GM19193 (cell line): ENCODE measurements around the gene H1-8.

ENCODE experiments used
- POLR2A ChIP-seq: IDR thresholded peaks from 4 replicates; pipeline ENCODE4 v1.6.1; 2011; ENCODE audit not compliant: insufficient read depth, insufficient read length; ENCODE audit errors: extremely low read depth

H1-8 gene

DNA sequence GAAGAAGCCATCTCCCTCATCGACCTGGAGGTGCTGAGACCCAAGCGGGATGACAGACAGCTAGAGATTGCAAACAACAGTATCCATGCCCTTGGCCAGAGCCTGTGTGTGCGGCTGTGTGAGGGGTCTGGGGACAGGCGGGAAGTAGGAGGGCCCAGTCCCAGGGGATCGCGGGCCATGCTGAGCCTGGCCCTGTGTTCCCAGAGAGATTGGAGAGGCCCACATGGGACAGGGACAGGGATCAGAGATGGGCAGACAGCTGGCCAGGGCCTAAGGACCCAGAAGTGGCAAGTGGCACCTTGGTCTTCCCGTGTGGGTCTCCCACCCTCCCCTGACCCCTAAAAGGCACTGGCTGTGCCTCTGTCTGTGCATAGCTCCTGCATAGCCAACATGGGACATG is 25.5 kb upstream of the H1-8 start:
- TF ChIP-seq POLR2A: no peak

DNA sequence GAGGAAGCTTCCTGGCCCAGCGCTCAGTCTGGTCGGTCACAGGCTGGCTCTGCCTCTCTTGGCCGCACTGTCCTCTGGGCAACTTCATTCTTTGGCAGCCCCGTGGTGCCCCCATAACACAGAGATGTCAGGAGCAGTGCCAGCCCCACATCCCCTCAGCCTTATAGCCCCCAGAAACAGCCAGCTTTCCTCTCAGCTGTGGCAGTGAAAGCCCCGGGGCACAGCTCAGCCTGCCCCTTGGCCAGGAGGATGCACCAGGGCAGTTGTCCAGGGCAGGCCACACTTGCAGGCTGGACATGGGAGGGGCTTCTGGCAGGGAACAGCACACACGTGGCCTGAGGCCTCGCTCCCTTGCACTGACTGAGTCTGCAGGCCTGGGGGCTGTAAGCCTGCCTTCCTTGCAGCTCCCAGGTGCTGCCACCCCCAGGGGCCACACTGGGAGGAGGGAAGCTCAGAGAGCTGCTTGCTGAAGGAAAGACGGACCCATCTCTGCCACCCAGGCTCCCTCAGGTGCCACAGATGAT is 24.9 kb upstream of the H1-8 start:
- no peak for TF ChIP-seq POLR2A

DNA sequence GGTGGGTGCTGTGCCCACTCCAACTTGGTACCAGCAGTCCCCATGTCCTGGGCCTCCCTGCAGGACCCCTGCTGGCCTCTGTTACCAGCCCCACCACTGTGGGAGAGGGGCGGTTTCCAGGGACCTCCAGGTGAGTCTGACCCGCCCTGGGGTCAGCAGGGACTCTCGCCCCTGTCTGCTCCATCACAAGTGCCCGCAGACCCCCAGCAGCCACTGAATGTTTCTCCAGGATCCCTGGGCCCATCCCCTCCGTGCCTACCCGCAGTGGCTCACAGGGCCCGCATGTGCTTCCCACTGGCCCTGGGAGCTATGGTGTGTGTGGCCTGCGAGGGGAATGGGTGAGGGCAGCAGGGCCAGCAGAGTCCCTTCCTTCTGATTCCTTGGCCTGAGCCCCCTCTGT is 24.4 kb upstream of the H1-8 start:
- no peak for TF ChIP-seq POLR2A

DNA sequence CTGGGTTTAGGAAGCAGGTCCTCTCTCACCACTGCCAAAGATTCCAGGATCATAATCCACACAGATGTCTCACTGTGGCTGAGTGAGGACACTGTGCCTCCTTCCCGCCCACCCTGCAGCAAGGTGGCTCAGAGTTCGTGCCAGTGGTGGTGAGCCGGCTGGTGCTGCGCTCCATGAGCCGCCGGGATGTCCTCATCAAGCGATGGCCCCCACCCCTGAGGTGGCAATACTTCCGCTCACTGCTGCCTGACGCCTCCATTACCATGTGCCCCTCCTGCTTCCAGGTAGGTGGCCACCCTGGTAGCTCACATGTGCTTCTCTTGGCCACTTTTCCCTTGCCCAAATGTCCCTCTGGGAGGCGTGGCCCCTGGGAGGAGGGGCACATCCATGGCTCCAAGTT is 23.5 kb upstream of the H1-8 start:
- no peak for TF ChIP-seq POLR2A

DNA sequence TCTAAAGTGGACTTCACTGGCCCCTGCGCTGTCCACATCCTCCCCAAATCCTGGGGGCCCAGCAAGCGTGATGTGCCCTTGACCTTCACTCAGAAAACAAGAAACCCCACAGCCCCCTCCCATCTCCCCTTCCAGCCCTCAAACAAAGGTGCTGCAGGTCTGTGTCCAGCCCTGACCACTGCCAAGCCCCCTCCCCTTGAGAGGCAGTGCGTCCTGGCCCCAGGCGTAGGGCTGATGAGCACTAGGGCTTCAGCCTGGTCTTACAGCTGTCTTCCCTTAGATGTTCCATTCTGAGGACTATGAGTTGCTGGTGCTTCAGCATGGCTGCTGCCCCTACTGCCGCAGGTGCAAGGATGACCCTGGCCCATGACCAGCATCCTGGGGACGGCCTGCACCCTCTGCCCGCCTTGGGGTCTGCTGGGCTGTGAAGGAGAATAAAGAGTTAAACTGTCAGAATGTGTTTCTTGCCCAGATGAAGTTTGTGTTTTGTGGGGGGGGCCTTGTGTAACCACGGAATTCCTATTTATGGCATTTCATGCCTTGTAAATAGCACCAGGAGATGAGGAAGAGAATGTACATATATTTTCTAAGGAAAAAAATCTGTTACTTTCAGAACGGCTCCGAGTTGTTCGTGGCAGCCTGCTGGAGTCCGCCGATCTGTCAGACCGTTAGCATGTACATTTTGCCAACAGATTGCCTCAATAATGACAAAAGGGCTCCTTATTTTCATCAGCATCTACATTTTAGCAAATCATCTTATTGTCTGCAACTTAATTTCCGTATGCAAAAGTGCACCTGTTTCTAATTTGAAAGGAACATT is 22.9 kb upstream of the H1-8 start:
- TF ChIP-seq POLR2A: no peak

DNA sequence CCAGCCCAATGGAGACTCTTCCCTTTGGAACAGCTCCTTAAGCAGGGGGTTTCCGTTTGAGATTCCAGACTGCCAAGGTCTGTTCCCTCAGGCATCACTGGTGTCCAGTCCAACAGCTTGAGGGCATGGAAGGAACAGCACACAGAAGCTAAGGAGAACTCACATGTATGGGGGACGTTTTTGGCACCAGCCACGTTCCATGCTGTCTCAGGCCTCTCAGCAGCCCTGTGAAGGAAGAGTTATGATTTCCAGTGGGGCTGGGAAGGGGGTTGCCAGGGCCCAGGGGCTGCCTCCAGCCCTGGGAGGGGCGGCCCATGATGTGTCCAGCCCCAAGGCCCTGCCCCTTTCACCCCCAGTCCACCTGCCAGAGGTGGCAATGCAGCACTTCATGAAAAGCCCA is 22.0 kb upstream of the H1-8 start:
- TF ChIP-seq POLR2A: no peak

DNA sequence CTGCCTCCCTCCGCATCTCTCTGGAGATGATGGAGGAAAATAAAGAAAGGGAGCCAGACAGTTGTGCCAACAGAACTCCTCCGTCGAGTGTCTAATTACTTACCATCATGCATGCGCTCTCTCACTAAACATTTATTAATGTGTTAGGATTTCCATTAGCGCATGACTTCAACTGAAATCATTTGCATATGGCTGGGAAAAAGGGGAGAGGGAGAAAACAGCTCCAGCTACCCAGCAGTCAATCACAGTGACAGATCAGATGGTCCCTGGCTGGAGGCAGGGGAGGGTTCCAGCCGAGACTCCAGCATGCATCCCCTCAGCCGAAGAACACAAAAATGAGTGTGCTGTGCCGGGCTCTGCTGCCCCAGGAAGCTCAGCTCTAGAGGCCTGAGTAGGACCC is 21.4 kb upstream of the H1-8 start:
- no peak for TF ChIP-seq POLR2A

DNA sequence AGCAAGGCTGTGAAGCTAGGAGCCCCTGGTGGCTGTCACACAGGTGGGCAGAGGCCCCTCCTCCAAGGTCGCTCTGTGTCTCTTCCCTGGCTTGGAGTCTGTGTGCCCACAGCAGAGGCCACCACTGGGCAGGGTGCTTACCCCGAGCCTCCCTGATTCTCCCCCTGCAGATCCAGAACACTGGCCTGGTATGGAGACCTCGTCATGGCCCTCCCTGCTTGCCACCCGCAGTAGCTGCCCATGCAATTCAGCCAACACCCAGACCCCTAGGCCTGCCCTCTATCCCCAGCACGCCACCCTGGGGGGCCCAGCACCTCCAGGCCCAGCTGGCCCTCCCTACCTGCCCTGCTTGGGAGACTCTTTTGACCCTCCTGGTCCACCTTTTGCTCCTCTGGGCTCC is 20.0 kb upstream of the H1-8 start:
- no peak for TF ChIP-seq POLR2A

DNA sequence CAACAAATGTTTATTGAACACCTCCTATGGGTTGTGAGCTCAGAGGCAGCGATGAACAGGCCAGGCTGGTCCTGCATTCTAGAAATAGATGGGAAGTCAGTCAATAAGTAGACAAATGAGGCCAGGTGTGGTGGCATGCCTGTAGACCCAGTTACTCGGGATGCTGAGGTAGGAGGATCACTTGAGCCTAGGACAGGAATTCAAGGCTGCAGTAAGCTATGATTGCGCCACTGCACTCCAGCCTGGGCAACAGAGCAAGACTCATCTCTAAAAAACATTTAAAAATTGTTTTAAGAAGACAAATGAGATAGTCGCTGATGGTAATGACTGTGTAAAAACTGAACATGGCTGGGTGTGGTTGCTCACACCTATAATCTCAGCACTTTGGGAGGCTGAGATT is 18.9 kb upstream of the H1-8 start:
- TF ChIP-seq POLR2A: no peak

DNA sequence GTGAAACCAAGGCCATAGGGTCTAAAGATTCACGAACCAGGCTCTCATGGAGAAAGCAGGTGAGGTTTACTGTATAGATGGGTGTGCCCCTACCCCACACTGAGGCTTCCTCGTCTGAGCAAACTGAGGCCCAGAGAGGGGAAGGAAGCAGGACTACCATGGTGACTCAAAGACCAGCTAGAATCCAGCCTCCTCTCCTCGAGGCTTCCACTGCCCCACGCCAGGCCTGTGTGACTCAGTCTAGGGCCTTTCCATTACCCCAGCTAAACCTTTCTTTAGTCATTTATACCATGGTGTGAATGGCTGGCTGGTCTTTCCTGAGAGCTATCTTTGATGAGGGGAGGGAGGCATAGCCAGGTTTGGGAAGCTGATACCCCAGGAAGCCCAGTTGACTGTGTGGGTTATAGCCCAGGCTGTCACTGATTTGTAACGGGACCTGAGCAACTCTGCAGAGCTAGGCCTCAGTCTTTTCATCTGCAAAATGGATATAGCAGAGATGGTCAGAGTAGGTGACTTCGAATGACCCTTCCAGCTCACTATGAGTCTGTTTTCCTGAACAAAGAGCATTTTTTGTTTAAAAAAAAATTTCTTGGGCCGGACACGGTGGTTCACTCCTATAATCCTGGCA is 17.5 kb upstream of the H1-8 start:
- TF ChIP-seq POLR2A: no peak

DNA sequence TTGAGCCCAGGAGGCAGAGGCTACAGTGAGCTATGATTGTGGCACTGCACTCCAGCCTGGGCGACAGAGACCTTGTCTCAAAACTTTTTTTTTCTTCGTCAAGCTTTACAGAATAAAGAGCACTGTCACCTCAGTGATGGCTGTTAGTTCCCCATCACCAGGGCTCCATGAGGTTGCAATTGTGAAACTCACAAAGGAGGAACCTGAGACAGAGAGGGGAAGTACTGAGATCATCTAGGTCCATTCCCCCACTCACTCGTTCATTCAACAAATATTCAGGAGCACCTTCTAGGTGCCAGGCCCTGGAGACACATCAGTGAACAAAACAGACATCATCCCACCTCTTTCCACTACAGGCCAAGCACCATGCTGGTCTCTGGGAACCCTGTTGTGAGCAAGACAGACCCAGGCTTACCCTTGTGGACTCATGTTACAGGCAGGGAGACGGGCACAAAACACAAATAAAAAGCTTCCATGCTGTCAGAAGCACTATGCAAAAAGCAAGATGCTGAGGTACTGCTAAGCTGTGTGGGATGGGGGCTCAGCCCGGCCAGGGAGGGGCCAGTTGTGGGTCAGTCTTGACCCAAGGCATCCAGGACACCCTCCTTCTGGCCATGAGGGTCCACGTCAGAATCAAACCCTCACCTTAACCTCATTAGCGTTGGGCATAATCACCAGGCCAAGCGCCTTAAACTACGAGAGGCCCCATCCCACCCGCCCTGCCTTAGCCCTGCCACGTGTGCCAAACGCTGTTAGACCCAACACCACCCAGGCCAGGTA is 16.7 kb upstream of the H1-8 start:
- TF ChIP-seq POLR2A: no peak

DNA sequence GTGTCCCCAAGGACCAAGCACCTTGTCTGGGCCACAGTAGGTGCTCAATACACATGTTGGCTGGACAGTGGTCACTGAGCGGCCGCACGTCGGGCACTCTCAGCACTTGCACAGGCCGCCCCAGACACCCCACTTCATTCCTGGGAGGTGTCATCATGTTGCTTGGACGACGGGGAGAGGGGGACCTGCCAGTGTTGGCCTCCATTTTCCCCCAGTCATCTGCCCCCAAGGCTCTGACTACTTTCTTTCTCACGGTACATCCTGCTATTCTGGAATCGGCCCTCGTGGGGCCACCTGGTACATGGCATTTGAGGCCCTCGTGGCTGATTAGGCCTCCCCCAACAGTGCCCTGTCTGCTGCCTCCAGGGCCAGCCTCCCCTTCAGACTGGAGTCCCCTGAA is 15.7 kb upstream of the H1-8 start:
- no peak for TF ChIP-seq POLR2A

DNA sequence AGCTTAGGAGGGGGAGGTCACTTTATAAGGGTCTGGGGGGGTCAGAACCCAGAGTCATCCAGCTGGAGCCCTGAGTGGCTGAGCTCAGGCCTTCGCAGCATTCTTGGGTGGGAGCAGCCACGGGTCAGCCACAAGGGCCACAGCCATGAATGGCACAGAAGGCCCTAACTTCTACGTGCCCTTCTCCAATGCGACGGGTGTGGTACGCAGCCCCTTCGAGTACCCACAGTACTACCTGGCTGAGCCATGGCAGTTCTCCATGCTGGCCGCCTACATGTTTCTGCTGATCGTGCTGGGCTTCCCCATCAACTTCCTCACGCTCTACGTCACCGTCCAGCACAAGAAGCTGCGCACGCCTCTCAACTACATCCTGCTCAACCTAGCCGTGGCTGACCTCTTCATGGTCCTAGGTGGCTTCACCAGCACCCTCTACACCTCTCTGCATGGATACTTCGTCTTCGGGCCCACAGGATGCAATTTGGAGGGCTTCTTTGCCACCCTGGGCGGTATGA is 14.3 kb upstream of the H1-8 start, which contains the start of gene RHO:
RHO (plus strand) TSS at position 51 of the 512 bp plus-strand sequence; CDS start at position 146, 95 bp downstream.
- TF ChIP-seq POLR2A: no peak

DNA sequence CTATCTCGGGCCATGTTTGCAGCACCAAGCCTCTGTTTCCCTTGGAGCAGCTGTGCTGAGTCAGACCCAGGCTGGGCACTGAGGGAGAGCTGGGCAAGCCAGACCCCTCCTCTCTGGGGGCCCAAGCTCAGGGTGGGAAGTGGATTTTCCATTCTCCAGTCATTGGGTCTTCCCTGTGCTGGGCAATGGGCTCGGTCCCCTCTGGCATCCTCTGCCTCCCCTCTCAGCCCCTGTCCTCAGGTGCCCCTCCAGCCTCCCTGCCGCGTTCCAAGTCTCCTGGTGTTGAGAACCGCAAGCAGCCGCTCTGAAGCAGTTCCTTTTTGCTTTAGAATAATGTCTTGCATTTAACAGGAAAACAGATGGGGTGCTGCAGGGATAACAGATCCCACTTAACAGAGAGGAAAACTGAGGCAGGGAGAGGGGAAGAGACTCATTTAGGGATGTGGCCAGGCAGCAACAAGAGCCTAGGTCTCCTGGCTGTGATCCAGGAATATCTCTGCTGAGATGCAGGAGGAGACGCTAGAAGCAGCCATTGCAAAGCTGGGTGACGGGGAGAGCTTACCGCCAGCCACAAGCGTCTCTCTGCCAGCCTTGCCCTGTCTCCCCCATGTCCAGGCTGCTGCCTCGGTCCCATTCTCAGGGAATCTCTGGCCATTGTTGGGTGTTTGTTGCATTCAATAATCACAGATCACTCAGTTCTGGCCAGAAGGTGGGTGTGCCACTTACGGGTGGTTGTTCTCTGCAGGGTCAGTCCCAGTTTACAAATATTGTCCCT is 13.4 kb upstream of the H1-8 start:
- no peak for TF ChIP-seq POLR2A
